Mucosa of gallbladder (tissue), 1 donor: Measurements from ENCODE around the gene PWWP2B. TPM values are rescaled to one million over a fixed set of nuclear protein-coding genes. Genes with fewer than 3 reads are reported as not detected.

Experiments
- DNase-seq: peaks from one replicate; pipeline ENCODE4 v3.0.0-alpha.2; 2020; ENCODE audit warnings: low spot score
- total RNA-seq: library from RNA; stranded (reverse); gene quantifications from one replicate; pipeline ENCODE4 v1.2.1, GENCODE V29; 2021
- donor health status: DM: no; HTN: no; CAD: no.

The PWWP2B gene
- total RNA-seq, 1 donor from 2014 or later, result 52.9 TPM

DNA sequence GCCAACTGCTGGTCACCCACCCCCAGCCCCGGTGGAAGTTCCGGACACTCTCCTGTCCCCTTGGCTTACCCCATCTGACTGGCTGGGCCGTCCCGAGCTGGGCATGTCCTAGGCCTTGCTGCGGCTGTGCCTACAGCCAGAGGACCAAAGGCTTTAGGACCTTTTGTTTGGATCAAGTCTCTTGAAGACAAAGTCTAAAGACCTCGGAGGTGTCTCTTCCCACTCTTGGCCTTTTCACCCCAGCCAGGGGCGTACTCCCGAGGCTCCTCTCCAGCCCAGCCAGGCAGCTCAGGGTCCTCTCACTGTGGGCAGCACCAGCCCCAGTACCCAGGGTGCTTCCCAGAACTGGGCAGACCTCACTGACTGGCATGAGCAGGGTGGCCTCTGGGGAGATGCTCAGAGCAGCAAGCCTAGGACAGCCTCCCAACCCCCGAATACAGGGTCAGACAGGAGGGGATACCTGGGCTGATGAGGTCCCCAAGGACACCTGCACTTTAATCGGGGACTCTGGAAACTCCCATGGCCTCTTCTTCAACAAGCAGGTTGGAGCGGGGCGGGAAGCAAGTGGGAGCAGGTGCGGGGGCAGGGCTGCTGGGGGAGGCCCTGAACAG lies 2.7 kb upstream of the PWWP2B start:
- no peak for DNase-seq

DNA sequence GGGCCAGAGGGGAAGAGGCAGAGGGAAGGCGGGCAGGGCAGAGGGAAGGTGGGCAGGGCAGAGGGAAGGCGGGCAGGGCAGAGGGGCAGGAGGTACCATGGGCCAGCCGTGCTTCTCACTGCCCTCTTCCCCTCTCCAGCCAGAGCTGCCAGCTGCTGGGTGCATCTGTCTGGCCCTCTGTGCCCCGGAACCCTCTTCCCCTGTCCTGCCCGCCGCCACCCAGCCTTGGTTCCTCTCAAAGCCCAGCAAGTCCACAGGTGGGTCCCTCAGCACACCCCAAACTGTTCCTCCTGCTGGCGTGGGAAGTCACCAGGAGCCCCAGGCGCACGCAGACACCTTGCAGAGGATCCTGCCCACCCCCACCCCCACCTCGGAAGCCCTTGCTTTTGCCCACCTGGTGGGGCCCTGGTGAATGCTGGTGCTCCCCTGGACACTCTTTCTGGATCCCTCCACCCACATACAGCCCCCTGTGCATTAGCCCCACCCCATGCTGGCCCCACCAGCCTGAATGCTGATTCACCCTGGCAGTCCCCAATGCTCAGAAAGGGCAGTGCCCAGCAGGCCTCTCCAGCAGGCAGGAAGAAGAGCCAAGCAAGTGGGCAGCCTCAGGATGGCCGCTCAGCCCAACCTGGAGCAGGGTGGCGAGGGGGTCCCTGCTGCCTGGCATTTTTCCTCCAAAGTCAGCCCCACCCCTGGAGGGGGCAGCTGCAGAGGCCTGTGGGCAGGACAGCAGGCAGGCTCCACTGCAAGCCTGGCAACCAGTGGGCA lies 1.9 kb upstream of the PWWP2B start:
- no peak for DNase-seq

DNA sequence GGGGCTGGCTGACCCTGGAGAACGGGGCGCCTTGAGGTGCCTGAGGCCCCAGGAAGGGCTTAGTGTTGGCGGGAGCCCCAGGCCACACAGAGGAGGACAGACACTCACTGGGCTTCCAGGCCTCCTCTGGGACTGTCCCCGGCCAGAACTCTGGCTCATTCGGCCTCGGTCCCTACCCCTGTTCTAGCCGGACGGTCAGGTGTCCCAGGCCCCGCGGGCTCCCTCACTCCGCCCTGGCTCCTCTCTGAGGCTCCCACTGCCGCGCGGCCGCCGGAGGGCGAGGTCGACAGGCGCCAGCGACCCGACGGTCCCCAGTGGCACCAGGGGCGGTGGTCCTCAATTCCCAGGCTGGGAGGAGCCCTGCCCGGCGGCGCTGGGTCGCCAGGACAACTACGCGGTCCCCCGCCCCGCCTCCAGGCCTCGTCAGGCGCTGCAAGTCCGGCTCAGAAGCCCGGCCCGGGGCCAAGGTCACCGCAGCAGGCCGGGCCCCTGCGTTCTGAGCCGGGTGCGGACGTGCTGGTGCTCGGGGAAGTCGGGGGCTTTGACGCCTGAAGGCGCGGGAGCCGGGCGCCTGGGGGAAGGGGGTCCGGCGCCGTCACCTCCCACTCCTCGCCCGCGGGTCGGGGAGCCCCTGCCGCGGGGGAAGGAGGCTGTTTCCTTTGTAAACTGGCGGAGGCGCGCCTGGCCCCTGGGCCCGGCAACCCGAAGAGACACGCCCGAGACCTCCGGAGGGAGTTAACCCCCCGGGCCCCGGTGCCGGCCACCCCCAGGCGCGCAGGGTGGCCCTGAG lies 1.1 kb upstream of the PWWP2B start:
- no peak for DNase-seq

DNA sequence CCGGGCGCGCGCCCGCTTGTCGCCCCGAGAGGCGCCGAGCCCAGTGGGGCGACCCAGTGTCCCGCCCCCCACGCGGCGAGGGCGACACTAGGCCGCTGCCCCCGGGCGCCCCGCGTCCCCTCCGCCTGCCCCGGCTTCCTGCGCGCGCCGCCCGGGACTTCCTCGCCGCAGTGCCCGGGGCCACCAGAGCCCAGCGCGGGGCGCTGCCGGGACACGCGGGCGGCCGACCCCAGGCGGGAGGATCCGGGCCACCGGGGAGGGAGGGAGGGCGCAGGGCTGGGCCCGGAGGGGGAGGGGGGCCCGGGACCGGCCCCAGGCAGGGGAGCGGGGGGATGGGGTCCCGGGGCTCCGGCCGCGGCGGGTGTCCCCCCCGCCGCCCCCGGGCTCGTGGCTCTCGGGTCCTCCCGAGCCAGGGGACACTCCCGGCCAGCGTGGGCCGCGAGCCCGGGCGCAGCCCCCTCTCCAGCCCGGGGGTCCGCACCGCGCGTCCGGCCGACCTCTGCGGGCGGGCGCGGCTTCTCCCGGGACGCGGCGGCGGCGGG lies 435 bp upstream of the PWWP2B start:
- no peak for DNase-seq

DNA sequence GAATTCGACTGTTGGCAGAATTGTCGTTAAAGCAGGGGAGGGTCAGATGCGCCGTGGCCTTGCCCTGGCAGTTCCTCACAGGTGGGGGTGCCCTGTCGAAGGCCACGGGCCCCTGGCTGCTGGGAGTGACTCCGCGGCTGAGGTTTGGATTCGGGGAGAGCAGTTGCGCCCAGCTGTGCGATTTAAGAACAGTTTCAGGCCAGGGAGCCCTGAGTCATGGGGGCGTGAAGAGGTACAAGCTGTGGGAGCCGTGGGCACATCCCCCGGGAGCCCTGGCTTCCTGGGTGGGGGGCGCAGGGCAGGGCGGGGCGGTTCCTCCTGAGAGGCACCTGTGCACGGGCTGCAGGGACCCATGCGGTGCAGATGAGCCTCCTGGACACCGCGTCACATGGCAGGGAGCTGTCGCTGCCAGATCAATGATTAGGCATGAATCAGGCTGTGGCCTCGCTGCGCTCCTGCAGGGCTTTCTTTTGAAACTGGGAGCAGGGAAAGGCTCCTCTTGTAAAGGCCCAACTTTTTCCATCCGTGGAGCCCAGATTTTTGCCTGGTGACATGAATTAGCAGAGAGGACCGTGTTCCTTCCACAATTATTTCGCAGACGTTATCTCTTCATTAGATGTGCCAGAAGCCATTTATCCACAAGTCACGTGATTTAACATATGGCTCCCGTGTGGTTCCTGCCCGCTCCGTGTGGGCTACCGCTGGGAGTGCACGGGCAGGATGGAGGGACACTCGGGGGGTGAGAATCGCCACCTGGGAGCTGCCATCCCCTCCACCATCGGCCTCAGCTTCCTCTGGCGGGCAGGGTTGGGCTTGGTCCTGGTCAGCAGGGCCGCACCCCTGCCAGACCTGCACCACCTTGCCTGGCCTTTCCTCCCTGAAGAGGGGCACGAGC lies 918 bp downstream of the PWWP2B start:
- DNase-seq, result peak; percentile 69

DNA sequence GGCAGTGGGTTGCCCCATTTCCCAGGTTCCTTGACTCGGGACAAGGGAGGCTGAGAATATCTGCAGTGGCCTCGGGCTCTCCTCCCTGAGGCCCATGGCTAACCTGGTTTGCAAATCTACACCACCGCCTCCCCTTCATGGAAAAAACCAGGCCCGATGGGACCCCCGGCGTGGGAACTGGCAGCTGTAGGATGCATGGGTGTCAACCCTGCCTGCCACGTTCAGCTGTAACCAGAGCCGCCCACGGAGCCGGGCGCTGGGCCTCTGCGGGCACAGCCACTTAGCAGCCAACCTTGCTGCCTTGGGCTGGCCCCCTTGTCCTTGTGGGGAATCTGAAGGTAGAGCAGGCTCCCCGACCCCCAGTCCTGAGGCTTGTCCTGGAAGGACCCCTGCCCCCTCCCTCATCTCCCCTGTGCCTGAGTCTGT lies 1.6 kb downstream of the PWWP2B start:
- no peak for DNase-seq

GRCh38 chr10:132399117-132400035 lies 2.4 kb downstream of the PWWP2B start:
- no peak for DNase-seq

- no peak for DNase-seq
Observed at GRCh38 chr10:132400041-132400546, 3.1 kb downstream of the PWWP2B start.

DNA sequence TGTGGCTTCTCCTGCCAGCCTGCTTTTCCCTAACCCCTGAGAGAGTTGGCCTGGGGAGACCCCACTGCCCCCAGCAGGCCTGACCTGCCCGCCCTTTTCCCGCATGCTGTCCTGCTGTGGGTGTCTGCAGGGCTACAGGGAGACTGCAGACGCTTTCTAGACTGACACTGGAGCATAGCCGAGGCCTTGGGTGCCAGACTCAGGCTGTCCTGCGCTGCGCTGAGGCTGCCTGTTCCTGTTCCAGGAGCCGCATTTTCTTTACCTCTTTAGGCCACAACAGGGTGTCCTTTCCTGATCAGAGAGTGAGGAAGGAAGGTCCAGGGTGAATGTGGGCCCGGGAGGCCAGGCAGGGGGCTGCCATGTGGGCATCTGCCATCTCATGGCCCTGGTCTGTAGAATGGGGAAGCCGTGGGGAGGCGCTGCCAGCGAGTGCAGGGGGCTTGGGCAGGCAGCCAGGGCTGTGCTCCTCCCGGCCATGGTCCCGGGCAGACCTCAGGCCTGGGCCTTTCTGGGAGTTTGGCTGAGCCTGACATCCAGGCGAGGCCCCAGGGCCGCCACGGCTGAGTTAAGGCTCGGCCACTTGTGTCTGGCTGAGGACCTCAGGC lies 3.6 kb downstream of the PWWP2B start:
- no peak for DNase-seq

GRCh38 chr10:132401401-132402118 lies 4.6 kb downstream of the PWWP2B start:
- no peak for DNase-seq

- DNase-seq, result no peak
Observed at GRCh38 chr10:132402781-132403241, 5.8 kb downstream of the PWWP2B start.

DNA sequence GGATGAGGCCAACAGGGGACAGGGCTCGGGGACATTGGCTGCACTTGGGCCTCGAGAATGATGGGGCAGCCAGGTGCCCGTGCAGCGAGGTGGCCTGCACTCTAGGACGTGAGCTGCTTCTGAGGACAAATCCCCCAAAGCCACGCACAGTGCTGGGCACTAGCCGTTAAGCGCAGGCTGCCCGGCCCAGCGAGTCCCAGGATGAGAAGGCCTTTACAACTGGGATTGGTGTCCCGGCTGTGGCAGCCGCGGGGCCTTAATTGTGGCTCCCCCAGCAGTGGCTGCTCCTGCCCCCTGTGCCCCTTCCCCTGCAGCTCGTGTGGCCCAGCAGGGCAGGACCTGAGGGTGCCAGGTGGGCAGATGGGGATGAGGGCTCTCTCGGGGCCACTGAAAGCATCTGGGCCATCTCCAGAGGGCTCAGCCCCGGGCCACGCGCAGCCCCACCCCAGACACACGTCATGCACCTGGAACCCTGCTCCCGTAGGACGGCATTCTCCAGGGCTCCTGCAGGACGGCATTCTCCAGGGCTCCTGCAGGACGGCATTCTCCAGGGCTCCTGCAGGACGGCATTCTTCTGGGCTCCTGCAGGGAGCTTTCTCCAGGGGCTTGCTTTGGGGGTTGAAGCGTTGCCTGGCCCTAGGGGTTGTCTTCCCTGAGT lies 6.6 kb downstream of the PWWP2B start:
- DNase-seq, result no peak

- DNase-seq, result no peak
Observed at GRCh38 chr10:132404169-132404880, 7.3 kb downstream of the PWWP2B start.

- DNase-seq, result no peak
Observed at GRCh38 chr10:132404911-132405462, 8.0 kb downstream of the PWWP2B start.

- DNase-seq, result no peak
Observed at GRCh38 chr10:132405463-132405991, 8.5 kb downstream of the PWWP2B start.

- no peak for DNase-seq
Observed at GRCh38 chr10:132406181-132406580, 9.2 kb downstream of the PWWP2B start.

DNA sequence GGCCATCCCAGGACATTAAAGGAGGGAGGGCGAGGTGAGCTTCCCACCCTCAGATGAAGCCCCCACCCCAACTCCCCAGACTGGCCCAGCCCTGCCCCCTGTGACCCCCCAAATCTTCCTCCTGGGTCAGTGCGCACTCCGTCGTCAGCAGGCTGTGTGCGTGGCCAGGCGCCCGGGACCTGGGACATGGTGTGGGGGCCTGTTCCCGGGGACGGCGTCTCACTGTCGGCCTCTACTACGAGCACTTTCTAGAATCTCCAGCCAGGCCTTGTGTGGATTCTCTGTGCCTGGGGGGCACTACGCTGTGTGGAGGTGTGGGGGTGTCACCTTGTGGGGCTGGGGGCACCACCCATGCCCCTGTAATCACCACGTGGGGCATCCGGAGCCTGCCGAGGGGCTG lies 9.8 kb downstream of the PWWP2B start:
- DNase-seq, result no peak
